HG03571 (cell line): ENCODE measurements around the gene DOCK8.
"Not testable (repeated sequence)": the region's sequence is repeated elsewhere in the genome, so short reads cannot be mapped to it uniquely, and the experiment has no call there.

Experiments used
- ATAC-seq: cut with Tn5 transposase; IDR thresholded peaks from one replicate; pipeline ENCODE4 v1.9.1; 2021; ENCODE audit not compliant: unreplicated experiment

DOCK8 gene

GRCh38 chr9:405341-405740 is 190.7 kb downstream of the DOCK8 start:
- no peak for ATAC-seq

GRCh38 chr9:406886-407654 is 192.4 kb downstream of the DOCK8 start:
- ATAC-seq: no peak

- not testable (repeated sequence) for ATAC-seq
Measured at GRCh38 chr9:409655-410054, 195.0 kb downstream of the DOCK8 start.

- no peak for ATAC-seq
Measured at GRCh38 chr9:414595-414994, 199.9 kb downstream of the DOCK8 start.

GRCh38 chr9:419571-420171 is 205.0 kb downstream of the DOCK8 start:
- ATAC-seq: no peak

- ATAC-seq: no peak
Measured at GRCh38 chr9:421896-422295, 207.2 kb downstream of the DOCK8 start.

GRCh38 chr9:426264-426663 is 211.6 kb downstream of the DOCK8 start:
- no peak for ATAC-seq

- no peak for ATAC-seq
Measured at GRCh38 chr9:426976-427375, 212.3 kb downstream of the DOCK8 start.

GRCh38 chr9:431701-432100 is 217.0 kb downstream of the DOCK8 start:
- ATAC-seq: no peak

GRCh38 chr9:436482-436881 is 221.8 kb downstream of the DOCK8 start:
- no peak for ATAC-seq

GRCh38 chr9:437066-437465 is 222.4 kb downstream of the DOCK8 start:
- no peak for ATAC-seq

GRCh38 chr9:437574-438001 is 222.9 kb downstream of the DOCK8 start:
- ATAC-seq: no peak

- no peak for ATAC-seq
Measured at GRCh38 chr9:438066-438465, 223.4 kb downstream of the DOCK8 start.

- no peak for ATAC-seq
Measured at GRCh38 chr9:438961-439768, 224.5 kb downstream of the DOCK8 start.

- ATAC-seq: no peak
Measured at GRCh38 chr9:441126-441525, 226.5 kb downstream of the DOCK8 start.

- ATAC-seq: no peak
Measured at GRCh38 chr9:444528-444927, 229.9 kb downstream of the DOCK8 start.

GRCh38 chr9:445033-445432 is 230.4 kb downstream of the DOCK8 start:
- ATAC-seq: no peak

GRCh38 chr9:446074-446699 is 231.5 kb downstream of the DOCK8 start:
- ATAC-seq: no peak

- no peak for ATAC-seq
Measured at GRCh38 chr9:447230-448025, 232.8 kb downstream of the DOCK8 start.

GRCh38 chr9:450057-450456 is 235.4 kb downstream of the DOCK8 start:
- ATAC-seq: no peak

- no peak for ATAC-seq
Measured at GRCh38 chr9:450561-450960, 235.9 kb downstream of the DOCK8 start.
